ENCODE measurements around the gene CNTN5.

GRCh38 chr11:99979042-99979441 lies 958.3 kb downstream of the CNTN5 start:
- TF ChIP-seq CTCF (optimal IDR thresholded peaks at IDR 0.05 in 1 of 3, IDR thresholded peaks at IDR 0.05 in 1 of 3, conservative IDR thresholded peaks at IDR 0.05 in 1 of 3; ENCODE audit: extremely low read depth in 1 of 3, insufficient read depth in 2 of 3, low read length in 3 of 3) (no peak), EZH2 (IDR thresholded peaks at IDR 0.05; ENCODE audit: low read length) (no peak)
